Endothelial cell of umbilical vein (primary cell): ENCODE measurements around the gene RPS6KA3. TPM values are rescaled to one million over a fixed set of nuclear protein-coding genes. Genes with fewer than 3 reads are reported as not detected.

ENCODE experiments used
- BruUV-seq: library from RNA; stranded (reverse); fragments of 400-500 nt; replicated peaks from 2 replicates; lab custom pipeline; 2021; lab: Mats Ljungman, UMichigan
- CTCF ChIA-PET: fragments of 300-600, 350-600 bp; sonication (Branson Sonifier 250); formaldehyde crosslinking; loops from one replicate; lab custom pipeline; 2021; ENCODE audit warnings: antibody characterized with exemption, inconsistent platforms; lab: Charles Lee
- POLR2A ChIA-PET: fragments of 300-600, 350-600 bp; sonication (Branson Sonifier 250); formaldehyde crosslinking; loops from one replicate; lab custom pipeline; 2021; ENCODE audit warnings: antibody characterized with exemption, inconsistent platforms; lab: Charles Lee
- DNase-seq: peaks from one replicate; pipeline ENCODE4 v3.0.0-alpha.2; 2011; ENCODE audit warnings: low read depth, low spot score
- FAIRE-seq: peaks from 2 replicates; lab custom pipeline; 2011; peaks lifted over from hg19 to GRCh38; lab: Jason Lieb, UNC
- H2AFZ ChIP-seq: 2 replicates; pipeline ENCODE4 v1.6.0; 2012; ENCODE audit warnings: low read depth, low read length, control low read depth, inconsistent platforms
- H3K27ac ChIP-seq: 2 replicates; pipeline ENCODE4 v1.5.1; 2011; ENCODE audit warnings: low read depth, mild to moderate bottlenecking, control low read depth, low read length, moderate library complexity; ENCODE audit not compliant: insufficient read depth
- H3K27me3 ChIP-seq, 2 experiments: 2 replicates each; pipeline versions ENCODE4 v1.6.0 to v1.6.1; 2011; ENCODE audit warnings: low read length in 2 of 2, mixed read lengths in 1 of 2; ENCODE audit not compliant: control insufficient read depth in 2 of 2, insufficient read depth in 2 of 2
- H3K36me3 ChIP-seq, 2 experiments: 2 replicates in 1 of 2; 3 replicates in 1 of 2; pipeline ENCODE4 v1.5.1; 2011; ENCODE audit warnings: low read length in 2 of 2, mild to moderate bottlenecking in 1 of 2, moderate library complexity in 1 of 2; ENCODE audit not compliant: control insufficient read depth in 2 of 2, insufficient read depth in 2 of 2; ENCODE audit errors: extremely low read depth in 1 of 2
- H3K4me1 ChIP-seq: 3 replicates; pipeline ENCODE4 v1.5.1; 2011; ENCODE audit warnings: mild to moderate bottlenecking, low read length; ENCODE audit not compliant: control insufficient read depth, insufficient read depth; ENCODE audit errors: extremely low read depth
- H3K4me2 ChIP-seq: 2 replicates; pipeline ENCODE4 v1.6.1; 2011; ENCODE audit warnings: low read length, control low read depth, mixed read lengths; ENCODE audit not compliant: insufficient read depth
- H3K4me3 ChIP-seq, 3 experiments: fragments of 200-600 bp in 1 of 3; sonication (generic), shearing (Covaris generic) in 1 of 3; replicated peaks in 1 of 3; 2 replicates each; pipeline ENCODE4 v1.5.1; 2011 to 2016; ENCODE audit warnings: control low read depth in 3 of 3, low read length in 3 of 3, mild to moderate bottlenecking in 2 of 3, inconsistent platforms in 1 of 3, low read depth in 1 of 3, moderate library complexity in 1 of 3; ENCODE audit not compliant: insufficient read depth in 1 of 3
- H3K79me2 ChIP-seq: 2 replicates; pipeline ENCODE4 v1.6.0; 2012; ENCODE audit warnings: low read length, inconsistent platforms; ENCODE audit not compliant: control insufficient read depth, insufficient read depth
- H3K9ac ChIP-seq: replicated peaks from 2 replicates; pipeline ENCODE3; 2011; ENCODE audit warnings: low read length, control low read depth; ENCODE audit not compliant: insufficient read depth; ENCODE audit errors: extremely low read depth
- H3K9me1 ChIP-seq: replicated peaks from 3 replicates; pipeline ENCODE4 v1.6.0; 2011; ENCODE audit warnings: mild to moderate bottlenecking, low read length; ENCODE audit not compliant: control insufficient read depth, insufficient read depth; ENCODE audit errors: extremely low read depth
- H3K9me3 ChIP-seq: replicated peaks from 2 replicates; pipeline ENCODE4 v1.5.1; 2012; ENCODE audit warnings: low read length, inconsistent platforms; ENCODE audit not compliant: control insufficient read depth, insufficient read depth
- H4K20me1 ChIP-seq: replicated peaks from 2 replicates; pipeline ENCODE3; 2011; ENCODE audit warnings: mild to moderate bottlenecking, low read length; ENCODE audit not compliant: control insufficient read depth, insufficient read depth; ENCODE audit errors: extremely low read depth
- EZH2 ChIP-seq: IDR thresholded peaks from 2 replicates; pipeline ENCODE4 v1.6.1; 2012; ENCODE audit warnings: borderline replicate concordance, low read depth, mild to moderate bottlenecking, moderate library complexity, low read length, inconsistent platforms; ENCODE audit not compliant: severe bottlenecking
- FOS ChIP-seq: IDR thresholded peaks from 2 replicates; pipeline ENCODE4 v1.6.1; 2011; ENCODE audit warnings: mild to moderate bottlenecking, low read length, moderate library complexity, borderline replicate concordance; ENCODE audit not compliant: insufficient read depth
- GATA2 ChIP-seq: IDR thresholded peaks from 2 replicates; pipeline ENCODE4 v1.7.0; 2011; ENCODE audit warnings: low read depth, mild to moderate bottlenecking, moderate library complexity, mixed read lengths, low read length; ENCODE audit not compliant: insufficient read length, insufficient read depth
- JUN ChIP-seq: IDR thresholded peaks from 2 replicates; pipeline ENCODE4 v1.6.1; 2011; ENCODE audit warnings: borderline replicate concordance, low read depth; ENCODE audit not compliant: insufficient read length, insufficient read depth
- MYC ChIP-seq: IDR thresholded peaks from one replicate; pipeline ENCODE4 v1.6.1; 2011; ENCODE audit warnings: mild to moderate bottlenecking, low read depth, low read length
- POLR2A ChIP-seq: IDR thresholded peaks from 2 replicates; pipeline ENCODE4 v1.6.1; 2012; ENCODE audit warnings: low read depth, mild to moderate bottlenecking, control low read depth, low read length
- POLR2AphosphoS5 ChIP-seq: IDR thresholded peaks from 2 replicates; pipeline ENCODE4 v1.6.1; 2012; ENCODE audit warnings: low read depth, mild to moderate bottlenecking, control low read depth, low read length, moderate library complexity; ENCODE audit not compliant: insufficient read depth
- dilution Hi-C: fragments of 300-500 bp; cut with MboI; formaldehyde crosslinking; loops from one replicate; pipeline ENCODE4 v1.15.0; 2019; ENCODE audit warnings: low sequenced_read_pairs; ENCODE audit not compliant: extremely low pct_ligation_motif_present
- intact Hi-C: fragments of 100-400 bp; cut with micrococcal nuclease; formaldehyde crosslinking; loops from one replicate; pipeline ENCODE4 v1.10.0; 2022
- polyA plus RNA-seq, 4 experiments: library from polyadenylated mRNA; depleted of rRNA in 3 of 4; stranded (reverse) in 3 of 4; unstranded in 1 of 4; fragments of >200 nt; gene quantifications; 2 replicates each; pipeline versions ENCODE4 v1.2.1 to v1.2.3, GENCODE V29; 2011 to 2012; ENCODE audit warnings: missing spikeins in 1 of 4
- total RNA-seq: library from RNA; stranded (reverse); gene quantifications from 2 replicates; pipeline ENCODE4 v1.2.3, GENCODE V29; 2021
- TF ChIP-seq, protein P1 (sequence below), 2 donors: IDR thresholded peaks; 1 replicate in 1 of 2; 2 replicates in 1 of 2; pipeline ENCODE4 v1.5.1; 2011; ENCODE audit warnings: low read length in 2 of 2, mild to moderate bottlenecking in 2 of 2, moderate library complexity in 2 of 2, control low read depth in 1 of 2, inconsistent platforms in 1 of 2, low read depth in 1 of 2; ENCODE audit not compliant: insufficient read depth in 1 of 2; ENCODE audit errors: extremely low read depth in 1 of 2
- TF ChIP-seq, protein P2 (sequence below): IDR thresholded peaks from 2 replicates; pipeline ENCODE4 v1.6.1; 2011; ENCODE audit not compliant: insufficient read depth, insufficient read length

Gene RPS6KA3
- total and polyA plus RNA-seq, 2 donors (not counting 3 experiments of a cell fraction or from before 2014, with no cell fraction given) = 24.4 to 61.6 TPM

DNA sequence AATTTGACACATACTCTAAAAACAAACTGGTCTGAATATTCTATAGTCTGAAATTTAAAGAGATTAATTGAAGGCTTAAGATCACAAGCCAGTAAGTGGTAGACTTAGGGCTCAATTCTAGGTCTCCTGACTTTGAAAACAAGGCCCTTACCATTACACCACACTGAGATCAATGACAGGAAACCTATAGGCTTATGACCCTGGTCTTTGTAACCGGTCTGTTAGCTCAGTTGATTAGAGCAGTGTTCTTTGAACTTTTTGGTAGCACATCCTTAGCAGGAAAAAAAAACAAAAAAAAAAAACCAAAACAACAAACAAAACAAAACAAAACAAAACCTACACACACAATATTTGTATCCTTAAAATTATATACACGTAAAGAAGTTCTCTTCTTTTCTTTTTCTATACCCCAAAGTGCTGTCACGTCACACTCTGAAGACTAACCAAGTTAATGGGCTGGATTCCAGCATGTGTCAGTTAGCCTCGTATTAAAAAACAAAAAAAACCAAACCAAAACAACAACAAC is 55.4 kb downstream of the RPS6KA3 start:
- BruUV-seq = no TSS peak
- DNase-seq (no peak), FAIRE-seq (no peak)
- H3K4me2 ChIP-seq = no peak overlapping the region
- H3K79me2 ChIP-seq = peaks cover 58% of the 10 kb centered on the region
- TF ChIP-seq, protein P1, sequence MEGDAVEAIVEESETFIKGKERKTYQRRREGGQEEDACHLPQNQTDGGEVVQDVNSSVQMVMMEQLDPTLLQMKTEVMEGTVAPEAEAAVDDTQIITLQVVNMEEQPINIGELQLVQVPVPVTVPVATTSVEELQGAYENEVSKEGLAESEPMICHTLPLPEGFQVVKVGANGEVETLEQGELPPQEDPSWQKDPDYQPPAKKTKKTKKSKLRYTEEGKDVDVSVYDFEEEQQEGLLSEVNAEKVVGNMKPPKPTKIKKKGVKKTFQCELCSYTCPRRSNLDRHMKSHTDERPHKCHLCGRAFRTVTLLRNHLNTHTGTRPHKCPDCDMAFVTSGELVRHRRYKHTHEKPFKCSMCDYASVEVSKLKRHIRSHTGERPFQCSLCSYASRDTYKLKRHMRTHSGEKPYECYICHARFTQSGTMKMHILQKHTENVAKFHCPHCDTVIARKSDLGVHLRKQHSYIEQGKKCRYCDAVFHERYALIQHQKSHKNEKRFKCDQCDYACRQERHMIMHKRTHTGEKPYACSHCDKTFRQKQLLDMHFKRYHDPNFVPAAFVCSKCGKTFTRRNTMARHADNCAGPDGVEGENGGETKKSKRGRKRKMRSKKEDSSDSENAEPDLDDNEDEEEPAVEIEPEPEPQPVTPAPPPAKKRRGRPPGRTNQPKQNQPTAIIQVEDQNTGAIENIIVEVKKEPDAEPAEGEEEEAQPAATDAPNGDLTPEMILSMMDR (IDR thresholded peaks at IDR 0.05; ENCODE audit: extremely low read depth in 1 of 2, insufficient read depth in 1 of 2, low read depth in 1 of 2, low read length in 2 of 2) = no peak
- no peak for TF ChIP-seq JUN
- no peak overlapping the region for H3K4me3 ChIP-seq
- dilution Hi-C loops = no loop called here
- intact Hi-C loops = no loop called here
- peaks cover 8% of the 10 kb centered on the region for H3K4me1 ChIP-seq
- CTCF ChIA-PET = no interaction called here
- no peak overlapping the region for H3K27ac ChIP-seq
- H2AFZ ChIP-seq = no peak overlapping the region
- no peak overlapping the region for H3K9ac ChIP-seq
- no peaks in the 10 kb centered on the region for H3K9me3 ChIP-seq
- H3K36me3 ChIP-seq = no peaks in the 10 kb centered on the region
- H4K20me1 ChIP-seq = no peaks in the 10 kb centered on the region
- POLR2A ChIA-PET = no interaction called here
- no peaks in the 10 kb centered on the region for H3K27me3 ChIP-seq
- H3K9me1 ChIP-seq = no peaks in the 10 kb centered on the region

DNA sequence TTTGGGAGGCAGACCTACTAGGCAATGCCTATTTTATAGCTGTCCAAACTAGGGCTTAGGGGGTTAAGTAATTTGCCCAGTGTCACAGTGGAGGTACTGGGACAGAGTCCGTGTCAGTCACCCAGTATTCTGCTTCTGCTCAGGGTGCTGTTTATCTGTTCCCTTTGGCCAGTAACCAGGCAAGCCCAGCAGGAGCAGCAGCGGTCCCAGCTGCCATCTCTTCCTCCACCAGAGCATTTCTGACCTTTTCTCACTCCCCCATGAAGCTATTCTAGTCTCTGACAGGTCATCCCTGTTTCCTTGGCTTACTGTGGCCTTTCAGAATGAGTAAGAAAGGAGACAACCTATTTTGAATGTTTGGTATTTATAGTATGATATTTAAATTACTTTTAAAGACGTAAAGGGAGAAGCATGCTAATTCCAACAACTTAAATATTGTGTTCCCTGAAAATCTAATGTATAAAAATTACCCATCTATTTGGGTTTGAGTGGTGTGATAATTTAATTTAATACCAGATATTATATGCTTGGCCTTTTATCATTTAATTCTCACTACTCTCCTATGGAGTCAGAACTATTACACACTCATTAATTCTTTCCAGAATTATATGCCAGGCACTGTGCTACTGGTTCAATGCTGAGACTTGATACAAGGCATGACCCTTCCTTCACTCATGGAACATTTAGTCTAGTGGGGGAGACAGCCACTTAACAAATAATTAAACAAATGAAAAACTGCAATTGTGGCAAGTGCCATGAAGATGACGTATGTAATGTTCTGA is 60.6 kb downstream of the RPS6KA3 start:
- no peak for DNase-seq
- TF ChIP-seq EZH2 (no peak), JUN (no peak), FOS (no peak), POLR2AphosphoS5 (no peak), GATA2 (no peak), POLR2A (no peak), MYC (no peak)
- TF ChIP-seq, protein P2, sequence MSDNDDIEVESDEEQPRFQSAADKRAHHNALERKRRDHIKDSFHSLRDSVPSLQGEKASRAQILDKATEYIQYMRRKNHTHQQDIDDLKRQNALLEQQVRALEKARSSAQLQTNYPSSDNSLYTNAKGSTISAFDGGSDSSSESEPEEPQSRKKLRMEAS = no peak
- TF ChIP-seq, protein P1 (IDR thresholded peaks at IDR 0.05; ENCODE audit: extremely low read depth in 1 of 2, insufficient read depth in 1 of 2, low read depth in 1 of 2, low read length in 2 of 2) = no peak
- BruUV-seq = no TSS peak
- Histone ChIP-seq H3K4me1 (no peaks in the 10 kb centered on the region), H3K27me3 (no peaks in the 10 kb centered on the region), H3K4me2 (no peak overlapping the region), H4K20me1 (no peaks in the 10 kb centered on the region), H3K9ac (no peak overlapping the region), H2AFZ (no peak overlapping the region), H3K36me3 (peaks cover 0 to 4% of the 10 kb centered on the region in 2 experiments), H3K27ac (no peak overlapping the region), H3K4me3 (no peak overlapping the region), H3K79me2 (peaks cover 19% of the 10 kb centered on the region), H3K9me1 (no peaks in the 10 kb centered on the region), H3K9me3 (no peaks in the 10 kb centered on the region)
- CTCF ChIA-PET = no interaction called here
- FAIRE-seq = no peak
- dilution Hi-C loops = no loop called here
- POLR2A ChIA-PET = no interaction called here
- intact Hi-C loops = no loop called here
